ENCODE results near the gene ERG. TPM values are rescaled to one million over a fixed set of nuclear protein-coding genes. Genes with fewer than 3 reads are reported as not detected.

Gene ERG
- total and polyA plus RNA-seq, 2 experiments from 2014 or later: 0.14 to 0.44 TPM

DNA sequence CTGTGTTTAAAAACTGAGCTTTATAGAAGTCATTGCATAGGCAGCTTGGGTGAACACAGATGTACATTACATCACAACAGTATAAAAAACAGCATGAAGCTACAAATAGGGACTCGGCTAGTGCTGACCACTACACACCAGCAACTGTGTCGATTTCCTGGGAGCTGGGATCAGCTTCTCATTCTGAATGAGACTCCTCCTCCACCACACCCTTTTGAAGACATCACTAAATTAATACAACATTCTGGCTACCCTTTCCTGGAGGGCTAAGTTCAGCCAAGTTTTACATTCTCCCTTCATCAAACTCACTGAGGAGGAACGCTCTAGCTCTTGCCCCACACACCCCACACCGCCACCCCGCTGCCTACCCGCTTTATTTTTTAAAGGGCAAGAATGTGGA, 102.7 kb downstream of the ERG start (continued):
- TF ChIP-seq JUNB (IDR thresholded peaks at IDR 0.05; ENCODE audit: unreplicated experiment): no peak
- TF ChIP-seq, protein P1, sequence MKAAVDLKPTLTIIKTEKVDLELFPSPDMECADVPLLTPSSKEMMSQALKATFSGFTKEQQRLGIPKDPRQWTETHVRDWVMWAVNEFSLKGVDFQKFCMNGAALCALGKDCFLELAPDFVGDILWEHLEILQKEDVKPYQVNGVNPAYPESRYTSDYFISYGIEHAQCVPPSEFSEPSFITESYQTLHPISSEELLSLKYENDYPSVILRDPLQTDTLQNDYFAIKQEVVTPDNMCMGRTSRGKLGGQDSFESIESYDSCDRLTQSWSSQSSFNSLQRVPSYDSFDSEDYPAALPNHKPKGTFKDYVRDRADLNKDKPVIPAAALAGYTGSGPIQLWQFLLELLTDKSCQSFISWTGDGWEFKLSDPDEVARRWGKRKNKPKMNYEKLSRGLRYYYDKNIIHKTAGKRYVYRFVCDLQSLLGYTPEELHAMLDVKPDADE (IDR thresholded peaks at IDR 0.05): no peak

DNA sequence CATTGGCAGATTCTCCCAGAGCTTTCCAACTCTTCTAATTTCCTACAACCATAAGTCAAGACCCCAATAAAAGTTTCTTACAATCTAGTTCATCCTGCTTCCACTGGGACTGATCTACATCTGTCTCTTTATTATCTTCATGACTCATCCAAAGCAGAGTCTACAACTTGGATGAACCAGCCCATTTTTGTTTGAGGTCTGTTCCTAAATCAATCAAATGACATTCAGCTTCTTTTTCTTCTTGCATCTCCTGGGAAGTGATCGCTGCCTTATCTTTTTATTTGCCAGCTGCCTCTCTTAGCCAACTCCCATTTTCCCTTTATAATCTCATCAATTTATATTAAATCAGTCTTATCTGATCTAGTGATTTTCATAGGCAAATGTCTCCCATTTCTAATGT, 105.6 kb downstream of the ERG start:
- H3K36me3 ChIP-seq (ENCODE audit: insufficient read depth): no peaks in the 10 kb centered on the region
- no peaks in the 10 kb centered on the region for H3K27me3 ChIP-seq (ENCODE audit: insufficient read depth)
- H3K36me3 Mint-ChIP-seq (ENCODE audit: low read depth): peaks cover 2% of the 10 kb centered on the region; the same call in 1 of the 3 replicates
- no peak overlapping the region for H3K4me2 ChIP-seq
- no peak for DNase-seq (ENCODE audit: low spot score)
- no peaks in the 10 kb centered on the region for H3K9me3 Mint-ChIP-seq
- H3K4me3 ChIP-seq: no peak overlapping the region
- no peaks in the 10 kb centered on the region for H3K79me2 ChIP-seq (replicated peaks; ENCODE audit: insufficient read depth)
- H3K27ac Mint-ChIP-seq: no peak overlapping the region
- ATAC-seq: no peak
- no peak overlapping the region for H2AFZ ChIP-seq
- H3K4me1 ChIP-seq (ENCODE audit: insufficient read depth): peaks cover 9% of the 10 kb centered on the region
- no peaks in the 10 kb centered on the region for H4K20me1 ChIP-seq (replicated peaks; ENCODE audit: insufficient read depth)
- H3K27me3 Mint-ChIP-seq (ENCODE audit: insufficient read depth, low read depth, poor library complexity): peaks cover 2% of the 10 kb centered on the region
- H3K4me3 Mint-ChIP-seq: no peak overlapping the region
- H3K4me1 Mint-ChIP-seq: peaks cover 20% of the 10 kb centered on the region; the same call in 2 of the 3 replicates
- no peak overlapping the region for H3K27ac ChIP-seq (ENCODE audit: low read depth)
- H3F3A ChIP-seq (replicated peaks; ENCODE audit: low read depth): no peaks in the 10 kb centered on the region
- 0 out of 2 replicates have a peak, but pooled peaks cover 4% of the 10 kb centered on the region for H3K9me2 ChIP-seq (ENCODE audit: insufficient read depth)
- TF ChIP-seq JUNB (IDR thresholded peaks at IDR 0.05; ENCODE audit: unreplicated experiment): no peak
- TF ChIP-seq STAT1 (IDR thresholded peaks at IDR 0.05; ENCODE audit: unreplicated experiment): no peak
- no peak for TF ChIP-seq POLR2AphosphoS5 (IDR thresholded peaks at IDR 0.05; ENCODE audit: low read depth)
- no peak for TF ChIP-seq ZNF114 (CRISPR knock-in tag; IDR thresholded peaks at IDR 0.05)
- no peak for TF ChIP-seq ZNF331 (CRISPR knock-in tag; IDR thresholded peaks at IDR 0.05; ENCODE audit: low read depth)
- TF ChIP-seq, protein P1 (IDR thresholded peaks at IDR 0.05): no peak
- TF ChIP-seq, protein P2, sequence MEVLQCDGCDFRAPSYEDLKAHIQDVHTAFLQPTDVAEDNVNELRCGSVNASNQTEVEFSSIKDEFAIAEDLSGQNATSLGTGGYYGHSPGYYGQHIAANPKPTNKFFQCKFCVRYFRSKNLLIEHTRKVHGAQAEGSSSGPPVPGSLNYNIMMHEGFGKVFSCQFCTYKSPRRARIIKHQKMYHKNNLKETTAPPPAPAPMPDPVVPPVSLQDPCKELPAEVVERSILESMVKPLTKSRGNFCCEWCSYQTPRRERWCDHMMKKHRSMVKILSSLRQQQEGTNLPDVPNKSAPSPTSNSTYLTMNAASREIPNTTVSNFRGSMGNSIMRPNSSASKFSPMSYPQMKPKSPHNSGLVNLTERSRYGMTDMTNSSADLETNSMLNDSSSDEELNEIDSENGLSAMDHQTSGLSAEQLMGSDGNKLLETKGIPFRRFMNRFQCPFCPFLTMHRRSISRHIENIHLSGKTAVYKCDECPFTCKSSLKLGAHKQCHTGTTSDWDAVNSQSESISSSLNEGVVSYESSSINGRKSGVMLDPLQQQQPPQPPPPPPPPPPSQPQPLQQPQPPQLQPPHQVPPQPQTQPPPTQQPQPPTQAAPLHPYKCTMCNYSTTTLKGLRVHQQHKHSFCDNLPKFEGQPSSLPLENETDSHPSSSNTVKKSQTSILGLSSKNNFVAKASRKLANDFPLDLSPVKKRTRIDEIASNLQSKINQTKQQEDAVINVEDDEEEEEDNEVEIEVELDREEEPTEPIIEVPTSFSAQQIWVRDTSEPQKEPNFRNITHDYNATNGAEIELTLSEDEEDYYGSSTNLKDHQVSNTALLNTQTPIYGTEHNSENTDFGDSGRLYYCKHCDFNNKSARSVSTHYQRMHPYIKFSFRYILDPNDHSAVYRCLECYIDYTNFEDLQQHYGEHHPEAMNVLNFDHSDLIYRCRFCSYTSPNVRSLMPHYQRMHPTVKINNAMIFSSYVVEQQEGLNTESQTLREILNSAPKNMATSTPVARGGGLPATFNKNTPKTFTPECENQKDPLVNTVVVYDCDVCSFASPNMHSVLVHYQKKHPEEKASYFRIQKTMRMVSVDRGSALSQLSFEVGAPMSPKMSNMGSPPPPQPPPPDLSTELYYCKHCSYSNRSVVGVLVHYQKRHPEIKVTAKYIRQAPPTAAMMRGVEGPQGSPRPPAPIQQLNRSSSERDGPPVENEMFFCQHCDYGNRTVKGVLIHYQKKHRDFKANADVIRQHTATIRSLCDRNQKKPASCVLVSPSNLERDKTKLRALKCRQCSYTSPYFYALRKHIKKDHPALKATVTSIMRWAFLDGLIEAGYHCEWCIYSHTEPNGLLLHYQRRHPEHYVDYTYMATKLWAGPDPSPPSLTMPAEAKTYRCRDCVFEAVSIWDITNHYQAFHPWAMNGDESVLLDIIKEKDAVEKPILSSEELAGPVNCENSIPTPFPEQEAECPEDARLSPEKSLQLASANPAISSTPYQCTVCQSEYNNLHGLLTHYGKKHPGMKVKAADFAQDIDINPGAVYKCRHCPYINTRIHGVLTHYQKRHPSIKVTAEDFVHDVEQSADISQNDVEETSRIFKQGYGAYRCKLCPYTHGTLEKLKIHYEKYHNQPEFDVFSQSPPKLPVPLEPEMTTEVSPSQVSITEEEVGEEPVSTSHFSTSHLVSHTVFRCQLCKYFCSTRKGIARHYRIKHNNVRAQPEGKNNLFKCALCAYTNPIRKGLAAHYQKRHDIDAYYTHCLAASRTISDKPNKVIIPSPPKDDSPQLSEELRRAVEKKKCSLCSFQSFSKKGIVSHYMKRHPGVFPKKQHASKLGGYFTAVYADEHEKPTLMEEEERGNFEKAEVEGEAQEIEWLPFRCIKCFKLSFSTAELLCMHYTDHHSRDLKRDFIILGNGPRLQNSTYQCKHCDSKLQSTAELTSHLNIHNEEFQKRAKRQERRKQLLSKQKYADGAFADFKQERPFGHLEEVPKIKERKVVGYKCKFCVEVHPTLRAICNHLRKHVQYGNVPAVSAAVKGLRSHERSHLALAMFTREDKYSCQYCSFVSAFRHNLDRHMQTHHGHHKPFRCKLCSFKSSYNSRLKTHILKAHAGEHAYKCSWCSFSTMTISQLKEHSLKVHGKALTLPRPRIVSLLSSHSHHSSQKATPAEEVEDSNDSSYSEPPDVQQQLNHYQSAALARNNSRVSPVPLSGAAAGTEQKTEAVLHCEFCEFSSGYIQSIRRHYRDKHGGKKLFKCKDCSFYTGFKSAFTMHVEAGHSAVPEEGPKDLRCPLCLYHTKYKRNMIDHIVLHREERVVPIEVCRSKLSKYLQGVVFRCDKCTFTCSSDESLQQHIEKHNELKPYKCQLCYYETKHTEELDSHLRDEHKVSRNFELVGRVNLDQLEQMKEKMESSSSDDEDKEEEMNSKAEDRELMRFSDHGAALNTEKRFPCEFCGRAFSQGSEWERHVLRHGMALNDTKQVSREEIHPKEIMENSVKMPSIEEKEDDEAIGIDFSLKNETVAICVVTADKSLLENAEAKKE (CRISPR knock-in tag; IDR thresholded peaks at IDR 0.05): no peak
- TF ChIP-seq EZH2 (IDR thresholded peaks at IDR 0.05; ENCODE audit: low read depth, unreplicated experiment): no peak
- no peak for TF ChIP-seq CREB1 (CRISPR knock-in tag; IDR thresholded peaks at IDR 0.05; ENCODE audit: low read depth)
- TF ChIP-seq, protein P3, sequence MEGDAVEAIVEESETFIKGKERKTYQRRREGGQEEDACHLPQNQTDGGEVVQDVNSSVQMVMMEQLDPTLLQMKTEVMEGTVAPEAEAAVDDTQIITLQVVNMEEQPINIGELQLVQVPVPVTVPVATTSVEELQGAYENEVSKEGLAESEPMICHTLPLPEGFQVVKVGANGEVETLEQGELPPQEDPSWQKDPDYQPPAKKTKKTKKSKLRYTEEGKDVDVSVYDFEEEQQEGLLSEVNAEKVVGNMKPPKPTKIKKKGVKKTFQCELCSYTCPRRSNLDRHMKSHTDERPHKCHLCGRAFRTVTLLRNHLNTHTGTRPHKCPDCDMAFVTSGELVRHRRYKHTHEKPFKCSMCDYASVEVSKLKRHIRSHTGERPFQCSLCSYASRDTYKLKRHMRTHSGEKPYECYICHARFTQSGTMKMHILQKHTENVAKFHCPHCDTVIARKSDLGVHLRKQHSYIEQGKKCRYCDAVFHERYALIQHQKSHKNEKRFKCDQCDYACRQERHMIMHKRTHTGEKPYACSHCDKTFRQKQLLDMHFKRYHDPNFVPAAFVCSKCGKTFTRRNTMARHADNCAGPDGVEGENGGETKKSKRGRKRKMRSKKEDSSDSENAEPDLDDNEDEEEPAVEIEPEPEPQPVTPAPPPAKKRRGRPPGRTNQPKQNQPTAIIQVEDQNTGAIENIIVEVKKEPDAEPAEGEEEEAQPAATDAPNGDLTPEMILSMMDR (conservative IDR thresholded peaks at IDR 0.05; ENCODE audit: low read depth in 2 of 2): no peak
- TF ChIP-seq EZH2phosphoT487 (IDR thresholded peaks at IDR 0.05; ENCODE audit: unreplicated experiment): no peak
